Stomach (tissue), 19 donors: Measurements from ENCODE around the gene DHPS. TPM values are rescaled to one million over a fixed set of nuclear protein-coding genes. Genes with fewer than 3 reads are reported as not detected.

Source experiments
- DNase-seq, 2 donors: peaks; one replicate each; pipeline versions ENCODE4 v3.0.0 to v3.0.0-alpha.2; 2013 to 2019
- H3K27ac ChIP-seq, 5 donors: fragments of 200-600 bp in 4 of 5; sonication (generic) in 4 of 5; one replicate each; pipeline ENCODE4 v1.5.1; 2013 to 2019; ENCODE audit warnings: mild to moderate bottlenecking in 1 of 5, moderate library complexity in 1 of 5
- H3K27me3 ChIP-seq, 3 donors: fragments of 200-600 bp; sonication (generic); one replicate each; pipeline ENCODE4 v1.5.1; 2017 to 2019; ENCODE audit warnings: mixed run types in 1 of 3
- H3K36me3 ChIP-seq, 4 donors: fragments of 200-600 bp; sonication (generic); 1 replicate in 3 of 4; 2 replicates in 1 of 4; pipeline ENCODE4 v1.5.1; 2016 to 2019
- H3K4me1 ChIP-seq, 4 donors: fragments of 200-600 bp; sonication (generic); one replicate each; pipeline ENCODE4 v1.5.1; 2016 to 2019
- H3K4me3 ChIP-seq, 4 donors: fragments of 200-600 bp; sonication (generic) in 3 of 4; one replicate each; pipeline ENCODE4 v1.5.1; 2016 to 2019; ENCODE audit warnings: mild to moderate bottlenecking in 1 of 4
- H3K9me3 ChIP-seq, 4 donors: fragments of 200-600 bp; sonication (generic); one replicate each; pipeline ENCODE4 v1.5.1; 2016 to 2019
- EP300 ChIP-seq: sonication (generic); formaldehyde crosslinking; IDR thresholded peaks from one replicate; pipeline ENCODE4 v1.6.1; 2017; ENCODE audit warnings: antibody characterized with exemption
- POLR2A ChIP-seq, 4 donors: fragments of 450-650 bp; IDR thresholded peaks; one replicate each; pipeline ENCODE4 v1.6.1; 2016; ENCODE audit warnings: antibody characterized with exemption in 4 of 4, control low read depth in 2 of 4, mild to moderate bottlenecking in 1 of 4, moderate library complexity in 1 of 4
- POLR2AphosphoS5 ChIP-seq, 3 donors: sonication (generic); formaldehyde crosslinking; IDR thresholded peaks; one replicate each; pipeline ENCODE4 v1.6.1; 2016; ENCODE audit warnings: antibody characterized with exemption in 3 of 3
- WGBS, 5 donors: extraction: QIAGEN DNeasy Blood & Tissue Kit in 3 of 5; methylation state at CpG; one replicate each; pipeline versions ENCODE4 v1.1.5 to v1.1.7; 2013 to 2018; 5-methylcytosine and 5-hydroxymethylcytosine counted together
- intact Hi-C: fragments of 100-400 bp; cut with DNase I; formaldehyde crosslinking; loops from one replicate; pipeline ENCODE4 v1.15.1; 2023; ENCODE audit warnings: low total_unique reads
- long read RNA-seq, 10 donors: transcript quantifications; one replicate each; lab custom pipeline, GENCODE V29; 2026
- polyA plus RNA-seq, 3 donors: library from polyadenylated mRNA; stranded (reverse); fragments of 200-250 nt; gene quantifications; one replicate each; pipeline ENCODE4 v1.2.3, GENCODE V29; 2013
- total RNA-seq, 5 donors: library from RNA; depleted of rRNA; stranded (reverse); fragments of >200 nt; gene quantifications; one replicate each; pipeline versions ENCODE4 v1.1.0 to v1.2.3, GENCODE V29; 2014 to 2016
- TF ChIP-seq, protein P1 (sequence below), 7 experiments: fragments of 450-650 bp in 4 of 7; fragments of 200-600 bp in 3 of 7; sonication (generic) in 3 of 7; IDR thresholded peaks; one replicate each; pipeline ENCODE4 v1.5.1; 2016 to 2019; ENCODE audit warnings: antibody characterized with exemption in 7 of 7, control low read depth in 2 of 7, mild to moderate bottlenecking in 1 of 7
- donor health status: healthy with polysubstance abuse.
- donor health status: Bipolar disorder and iron deficiency.
- donor health status: healthy.

DHPS gene
- total RNA-seq: 100 to 1,000 TPM in 2 of 5 donors, 10 to 100 TPM in 3; 51.7 to 287 (median 82.6) TPM
- 10 to 100 TPM; 65.1 to 76.0 (median 75.0) TPM for polyA plus RNA-seq
- long read RNA-seq, donor 1, transcript DHPS-201 (9 exons, 1,363 nt): major isoform, 5 of 8 reads
- long read RNA-seq, donor 1, partial matches to known transcripts: 0 of 8 reads
- long read RNA-seq, donor 1, other reads (novel, unspliced or antisense): 0 of 8 reads
- long read RNA-seq, donor 2, transcript DHPS-201 (9 exons, 1,363 nt): major isoform, 13 of 15 reads
- long read RNA-seq, donor 2, partial matches to known transcripts: 0 of 15 reads
- long read RNA-seq, donor 2, other reads (novel, unspliced or antisense): 0 of 15 reads
- long read RNA-seq, donor 3, transcript DHPS-201 (9 exons, 1,363 nt): major isoform, 6 of 12 reads
- long read RNA-seq, donor 3, partial matches to known transcripts: 0 of 12 reads
- long read RNA-seq, donor 3, other reads (novel, unspliced or antisense): 0 of 12 reads
- long read RNA-seq, donor 4, partial matches to known transcripts: 0 of 1 reads
- long read RNA-seq, donor 4, other reads (novel, unspliced or antisense): 0 of 1 reads
- long read RNA-seq, donor 5, transcript DHPS-201 (9 exons, 1,363 nt): major isoform, 10 of 13 reads
- long read RNA-seq, donor 5, partial matches to known transcripts: 0 of 13 reads
- long read RNA-seq, donor 5, other reads (novel, unspliced or antisense): 0 of 13 reads
- long read RNA-seq, donor 6, transcript DHPS-218 (2 exons, 1,085 nt): minor isoform, 7 of 39 reads
- long read RNA-seq, donor 6, transcript DHPS-201 (9 exons, 1,363 nt): major isoform, 26 of 39 reads
- long read RNA-seq, donor 6, partial matches to known transcripts: 0 of 39 reads
- long read RNA-seq, donor 6, other reads (novel, unspliced or antisense): 0 of 39 reads
- long read RNA-seq, donor 7, transcript DHPS-201 (9 exons, 1,363 nt): major isoform, 27 of 32 reads
- long read RNA-seq, donor 7, partial matches to known transcripts: 0 of 32 reads
- long read RNA-seq, donor 7, other reads (novel, unspliced or antisense): 0 of 32 reads
- long read RNA-seq, donor 8, transcript DHPS-218 (2 exons, 1,085 nt): major isoform, 8 of 17 reads
- long read RNA-seq, donor 8, transcript DHPS-201 (9 exons, 1,363 nt): minor isoform, 6 of 17 reads
- long read RNA-seq, donor 8, partial matches to known transcripts: 0 of 17 reads
- long read RNA-seq, donor 8, other reads (novel, unspliced or antisense): 0 of 17 reads
- long read RNA-seq, donor 9, transcript DHPS-201 (9 exons, 1,363 nt): major isoform, 10 of 17 reads
- long read RNA-seq, donor 9, transcript DHPS-218 (2 exons, 1,085 nt): minor isoform, 6 of 17 reads
- long read RNA-seq, donor 9, partial matches to known transcripts: 0 of 17 reads
- long read RNA-seq, donor 9, other reads (novel, unspliced or antisense): 0 of 17 reads
- long read RNA-seq, donor 10, transcript DHPS-201 (9 exons, 1,363 nt): major isoform, 13 of 18 reads
- long read RNA-seq, donor 10, partial matches to known transcripts: 0 of 18 reads
- long read RNA-seq, donor 10, other reads (novel, unspliced or antisense): 0 of 18 reads

DNA sequence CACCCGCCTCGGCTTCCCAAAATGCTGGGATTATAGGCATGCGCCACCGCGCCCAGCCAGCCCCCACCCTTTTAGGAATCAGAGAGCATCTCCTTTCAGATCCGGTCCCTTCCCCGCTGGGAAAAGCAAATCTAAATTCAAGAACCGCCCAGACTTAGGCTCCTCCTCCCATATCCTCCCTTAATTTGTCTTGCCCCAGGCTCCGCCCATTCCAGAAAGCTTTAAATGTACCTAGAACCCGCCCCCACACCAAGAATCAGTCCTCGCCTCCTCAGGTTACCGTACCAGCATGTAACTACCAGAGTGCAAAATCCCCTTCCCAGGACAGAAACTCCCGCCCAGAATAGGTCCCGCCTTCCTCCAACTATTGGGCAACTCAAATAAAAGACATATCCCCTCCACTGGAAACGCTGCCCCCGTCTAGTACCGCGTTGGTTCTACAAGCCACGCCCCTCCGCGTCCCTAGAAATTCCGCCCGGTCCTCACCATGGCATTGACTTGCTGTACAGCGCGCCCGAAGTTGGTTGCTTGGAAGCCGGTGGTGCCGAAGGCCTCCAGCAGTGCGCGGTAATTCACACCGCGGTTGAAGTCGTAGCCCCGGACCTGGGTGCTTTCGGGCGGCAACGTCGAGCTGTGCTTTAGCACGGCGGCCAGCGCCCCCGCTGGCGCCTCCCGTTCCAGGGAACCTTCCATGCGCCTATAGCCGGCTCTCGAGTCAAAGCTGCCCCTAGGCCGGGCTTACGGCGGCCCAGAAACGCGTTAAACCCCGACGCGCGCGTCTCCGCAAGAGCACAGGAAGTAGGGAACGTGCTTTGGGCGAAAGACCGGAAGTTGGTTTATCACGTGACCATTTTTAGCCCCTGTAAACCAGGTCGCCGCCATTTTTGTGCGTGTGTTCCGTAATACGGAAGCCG lies at the start of gene DHPS:
DHPS (minus strand) TSS at position 807 of the 914 bp plus-strand sequence; CDS start at position 693, 114 bp downstream.
- TF ChIP-seq, protein P1, sequence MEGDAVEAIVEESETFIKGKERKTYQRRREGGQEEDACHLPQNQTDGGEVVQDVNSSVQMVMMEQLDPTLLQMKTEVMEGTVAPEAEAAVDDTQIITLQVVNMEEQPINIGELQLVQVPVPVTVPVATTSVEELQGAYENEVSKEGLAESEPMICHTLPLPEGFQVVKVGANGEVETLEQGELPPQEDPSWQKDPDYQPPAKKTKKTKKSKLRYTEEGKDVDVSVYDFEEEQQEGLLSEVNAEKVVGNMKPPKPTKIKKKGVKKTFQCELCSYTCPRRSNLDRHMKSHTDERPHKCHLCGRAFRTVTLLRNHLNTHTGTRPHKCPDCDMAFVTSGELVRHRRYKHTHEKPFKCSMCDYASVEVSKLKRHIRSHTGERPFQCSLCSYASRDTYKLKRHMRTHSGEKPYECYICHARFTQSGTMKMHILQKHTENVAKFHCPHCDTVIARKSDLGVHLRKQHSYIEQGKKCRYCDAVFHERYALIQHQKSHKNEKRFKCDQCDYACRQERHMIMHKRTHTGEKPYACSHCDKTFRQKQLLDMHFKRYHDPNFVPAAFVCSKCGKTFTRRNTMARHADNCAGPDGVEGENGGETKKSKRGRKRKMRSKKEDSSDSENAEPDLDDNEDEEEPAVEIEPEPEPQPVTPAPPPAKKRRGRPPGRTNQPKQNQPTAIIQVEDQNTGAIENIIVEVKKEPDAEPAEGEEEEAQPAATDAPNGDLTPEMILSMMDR (IDR thresholded peaks at IDR 0.05): no peak
- TF ChIP-seq POLR2AphosphoS5 (IDR thresholded peaks at IDR 0.05): peak; percentile 65 to 92 (median 83)
- WGBS, 5 donors: 0 to 1% (median 0%) methylated on average over 47 to 68 of the region's 68 CpGs

DNA sequence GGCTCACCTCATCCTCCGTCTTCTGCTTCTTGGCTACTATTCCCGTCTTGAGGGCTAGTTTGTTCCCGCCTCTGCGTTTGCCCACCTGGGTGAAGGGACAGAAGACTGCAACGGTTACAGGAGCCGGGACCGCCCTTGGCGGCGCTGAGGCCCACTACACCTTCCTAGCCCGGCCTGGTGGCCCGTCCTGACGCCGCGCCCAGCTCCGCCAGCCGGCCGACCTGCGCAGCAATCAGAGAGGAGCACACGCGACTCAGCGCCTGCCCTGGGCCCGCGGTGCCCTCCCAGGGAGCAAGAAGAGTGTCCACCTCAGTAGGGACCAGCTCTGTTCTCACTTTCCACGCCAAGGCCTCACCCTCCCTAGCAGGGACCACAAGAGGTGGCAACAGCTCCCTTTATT lies 49.7 kb upstream of the DHPS start:
- TF ChIP-seq POLR2A (IDR thresholded peaks at IDR 0.05): no peak
- no peak for TF ChIP-seq POLR2AphosphoS5 (IDR thresholded peaks at IDR 0.05)
- TF ChIP-seq, protein P1 (IDR thresholded peaks at IDR 0.05): no peak
- no peak for TF ChIP-seq EP300
- H3K36me3 ChIP-seq: peaks cover 23 to 46% (median 43%) of the 10 kb centered on the region in 4 donors
- intact Hi-C loops: no loop called here
- no peak for DNase-seq
- H3K9me3 ChIP-seq: no peaks in the 10 kb centered on the region
- H3K27ac ChIP-seq: no peak overlapping the region
- no peaks in the 10 kb centered on the region for H3K27me3 ChIP-seq
- peaks cover 28 to 54% (median 39%) of the 10 kb centered on the region in 4 donors for H3K4me1 ChIP-seq
- peak overlapping the region in 1 of 4 donors; percentile 3 for H3K4me3 ChIP-seq
- 88 to 93% (median 90%) methylated on average over 19 to 24 of the region's 24 CpGs for WGBS, 5 donors

More for the DNA sequence above, at the start of gene DHPS:
- Histone ChIP-seq H3K36me3 (peaks cover 28 to 41% (median 39%) of the 10 kb centered on the region in 4 donors), H3K27ac (peak within 1 kb of the TSS; percentile 94 to 99 (median 96)), H3K27me3 (no peaks in the 10 kb centered on the region), H3K4me1 (peaks cover 8 to 36% (median 26%) of the 10 kb centered on the region in 4 donors), H3K4me3 (peak within 1 kb of the TSS; percentile 73 to 99 (median 91)), H3K9me3 (no peaks in the 10 kb centered on the region)
- peak; percentile 95 to 99 for DNase-seq
- intact Hi-C loops: no loop called here

DNA sequence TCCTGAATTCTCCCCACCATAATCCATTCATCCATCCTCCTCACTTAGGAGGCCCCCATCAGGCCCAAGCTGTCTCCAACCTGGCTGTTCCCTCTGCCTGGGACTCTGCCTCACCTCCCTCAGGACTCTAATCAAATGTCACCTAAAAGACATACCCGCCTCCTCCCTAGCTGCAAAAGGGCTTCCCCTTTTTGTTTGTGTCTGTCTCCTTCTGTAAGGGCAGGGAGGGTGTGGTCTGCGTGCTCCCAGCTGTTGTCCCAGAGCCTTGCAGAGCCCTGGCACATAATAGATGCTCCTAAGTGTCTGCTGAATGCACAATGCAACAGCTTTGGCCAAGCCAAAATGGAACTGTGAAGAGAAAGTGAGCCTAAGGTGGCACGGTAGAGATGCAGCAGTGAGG lies 48.4 kb upstream of the DHPS start:
- H3K4me1 ChIP-seq: peaks cover 22 to 42% (median 30%) of the 10 kb centered on the region in 4 donors
- H3K27ac ChIP-seq: no peak overlapping the region
- 72 to 86% (median 82%) methylated on average over 3 of the region's 3 CpGs for WGBS, 5 donors
- DNase-seq: no peak
- no peak overlapping the region for H3K4me3 ChIP-seq
- no peak for TF ChIP-seq EP300
- TF ChIP-seq, protein P1 (IDR thresholded peaks at IDR 0.05): no peak
- no peak for TF ChIP-seq POLR2A (IDR thresholded peaks at IDR 0.05)
- no peak for TF ChIP-seq POLR2AphosphoS5 (IDR thresholded peaks at IDR 0.05)
- peaks cover 23 to 46% (median 43%) of the 10 kb centered on the region in 4 donors for H3K36me3 ChIP-seq
- H3K27me3 ChIP-seq: no peaks in the 10 kb centered on the region
- H3K9me3 ChIP-seq: no peaks in the 10 kb centered on the region
- intact Hi-C loops: no loop called here
